HEK293T (cell line): ENCODE measurements around the gene GOLGA6L10.

Experiments used
- BHLHE40 ChIP-seq: fragments of 450-650 bp; IDR thresholded peaks from 2 replicates; pipeline ENCODE4 v1.6.1; 2016; ENCODE audit warnings: mild to moderate bottlenecking, moderate library complexity, borderline replicate concordance
- FOXK2 ChIP-seq: fragments of 450-650 bp; IDR thresholded peaks from 2 replicates; pipeline ENCODE4 v1.6.1; 2016; ENCODE audit warnings: mild to moderate bottlenecking
- NFRKB ChIP-seq: fragments of 450-650 bp; IDR thresholded peaks from 2 replicates; pipeline ENCODE4 v1.6.1; 2016; ENCODE audit warnings: mild to moderate bottlenecking, moderate library complexity
- SP1 ChIP-seq: fragments of 450-650 bp; IDR thresholded peaks from 2 replicates; pipeline ENCODE4 v1.6.1; 2017
- TARDBP ChIP-seq: fragments of 450-650 bp; IDR thresholded peaks from 2 replicates; pipeline ENCODE4 v1.6.1; 2016

GRCh38 chr15:82306791-82307713 is 42.2 kb downstream of the GOLGA6L10 start:
- TF ChIP-seq SP1 (no peak), FOXK2 (no peak), BHLHE40 (no peak), NFRKB (no peak), TARDBP (no peak)
